Kidney capillary endothelial cell (primary cell): Measurements from ENCODE around the gene RBFOX2.

ENCODE experiments used
- DNase-seq: peaks from one replicate; pipeline ENCODE4 v3.0.0-alpha.2; 2018; ENCODE audit warnings: low spot score

RBFOX2 gene

DNA sequence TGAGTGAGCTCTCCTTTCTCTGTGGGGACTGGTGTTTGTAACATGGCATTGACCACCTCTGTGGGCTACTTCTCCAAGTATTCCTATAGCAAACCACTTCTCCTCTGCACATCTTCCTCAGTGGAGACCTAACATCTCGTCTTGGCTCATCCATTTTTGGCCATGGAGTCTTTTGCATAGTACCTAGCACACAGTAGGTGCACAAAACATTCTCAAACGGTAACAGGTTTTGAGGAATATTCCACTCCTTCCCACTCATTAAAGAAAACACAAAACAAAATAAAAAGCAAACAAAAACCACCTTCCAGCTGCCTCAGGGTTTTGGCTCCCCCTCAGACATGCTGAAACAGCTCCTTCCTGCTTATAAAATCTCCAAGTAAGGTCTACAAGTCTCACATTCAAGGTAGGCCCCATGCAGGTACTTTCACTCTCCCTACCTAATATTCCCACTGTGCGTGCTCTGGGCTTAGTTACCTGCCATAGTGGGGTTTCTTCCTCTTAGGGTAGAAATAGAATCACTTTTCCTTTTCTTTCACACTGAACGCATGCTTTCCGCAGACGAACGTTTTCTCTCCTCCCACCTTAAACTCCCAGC lies 132.4 kb downstream of the RBFOX2 start:
- no peak for DNase-seq

DNA sequence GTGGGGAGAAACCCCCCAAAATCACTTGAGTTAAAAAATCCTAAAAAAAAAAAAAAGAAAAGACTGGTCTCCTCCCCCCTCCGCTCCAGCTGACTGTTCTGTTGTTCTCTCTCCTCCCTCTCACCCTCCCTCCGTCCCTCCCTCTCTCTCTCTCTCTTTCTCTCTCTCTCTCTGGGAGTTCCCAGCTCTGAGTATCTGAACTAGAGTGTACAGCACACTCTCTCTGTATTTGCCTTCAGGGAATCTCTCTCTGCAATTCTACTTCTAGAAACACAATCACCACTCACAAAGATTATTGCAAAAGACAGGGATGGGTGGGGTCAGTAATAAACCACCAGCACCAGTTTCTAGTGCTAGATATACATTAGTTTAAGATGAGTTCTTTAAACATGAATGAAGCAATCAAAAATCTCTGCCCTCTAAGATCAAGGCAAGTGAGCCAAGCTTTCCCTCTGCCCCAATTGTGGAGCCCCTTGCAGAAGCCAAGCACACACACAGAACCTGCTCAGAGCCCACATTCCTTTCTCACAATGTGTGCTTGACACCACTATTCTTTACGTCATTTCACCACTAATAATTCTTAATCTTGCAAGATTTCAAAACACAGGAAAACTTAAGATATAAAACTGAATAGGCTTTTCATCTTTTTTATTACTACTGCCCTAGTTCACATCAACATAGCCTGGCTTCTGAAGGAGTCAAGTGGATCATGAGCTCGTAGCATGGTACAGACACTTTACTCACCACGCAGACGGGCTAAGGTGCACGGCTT lies 133.5 kb downstream of the RBFOX2 start:
- DNase-seq = no peak

DNA sequence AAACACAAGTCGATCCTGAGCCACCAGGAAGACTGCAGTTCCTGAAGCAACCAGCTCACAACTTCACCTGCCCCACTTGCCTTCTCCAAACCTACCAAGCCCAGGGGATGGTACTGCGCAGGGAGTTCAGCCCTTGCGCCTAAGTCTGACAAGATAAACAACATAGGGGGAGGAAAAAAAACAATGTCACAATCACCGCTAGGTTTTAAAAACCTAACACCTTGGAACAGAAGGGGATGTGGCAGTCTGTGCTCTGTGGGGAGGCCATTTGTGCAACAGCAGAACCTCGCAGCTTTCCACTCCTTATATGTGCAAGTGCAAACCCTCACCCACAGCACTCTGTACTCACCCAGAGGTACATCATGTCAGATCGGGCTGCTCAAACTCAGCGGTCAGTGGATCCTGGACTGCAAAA lies 134.2 kb downstream of the RBFOX2 start:
- DNase-seq = no peak

DNA sequence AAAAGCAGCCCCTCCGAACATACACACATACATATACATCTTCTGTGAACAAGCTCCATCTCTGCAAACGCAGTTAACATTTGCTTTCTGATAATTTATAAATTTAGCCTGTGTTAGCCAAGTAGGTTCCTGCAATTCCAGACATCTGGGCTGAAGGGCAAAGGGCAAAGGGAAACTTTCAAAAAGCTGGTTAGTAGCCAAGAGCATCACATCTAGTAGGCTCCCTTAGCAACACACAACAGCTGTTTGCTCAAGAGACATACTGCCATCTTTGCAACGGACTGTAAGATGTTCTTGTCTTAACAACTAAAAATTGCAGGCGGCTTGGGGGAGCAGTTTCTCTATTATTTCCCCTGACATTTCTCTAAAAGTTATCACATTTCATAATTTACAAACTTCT lies 134.9 kb downstream of the RBFOX2 start:
- no peak for DNase-seq

DNA sequence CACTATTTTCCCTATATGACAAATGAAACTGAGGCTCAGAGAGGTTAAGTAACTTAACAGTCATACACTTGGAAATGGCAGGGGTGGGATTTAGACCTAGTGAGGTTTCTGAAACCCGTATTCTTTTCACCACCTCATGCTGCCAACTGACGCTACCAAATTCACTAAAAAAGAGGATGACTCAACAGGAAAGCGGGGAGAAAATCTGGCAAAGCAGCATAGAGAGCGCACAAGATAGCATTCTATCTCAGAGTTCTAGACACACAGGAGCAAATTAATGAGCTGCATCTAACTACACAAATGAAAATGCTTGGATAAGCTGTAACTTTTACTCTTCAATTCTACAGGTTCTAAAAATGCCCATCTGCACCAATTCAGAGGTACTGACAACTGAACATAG lies 136.4 kb downstream of the RBFOX2 start:
- no peak for DNase-seq

DNA sequence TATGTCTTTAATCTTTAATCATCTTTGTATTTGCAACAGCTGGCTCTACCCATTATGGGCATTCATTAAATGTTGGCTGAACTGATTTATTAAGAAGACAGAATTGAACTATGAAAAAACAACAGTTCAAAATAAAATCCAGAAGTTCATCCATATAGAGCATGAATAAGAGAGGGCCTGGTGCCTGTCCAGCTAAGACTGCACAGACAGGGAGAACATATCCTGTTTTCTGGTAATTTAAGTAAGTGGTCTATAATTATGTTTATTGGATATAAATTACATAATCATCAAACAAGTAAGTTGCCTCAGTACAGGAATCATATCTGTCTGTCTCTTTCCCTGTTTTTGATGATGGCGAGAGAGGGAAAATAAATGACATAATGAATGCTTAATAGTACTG lies 137.2 kb downstream of the RBFOX2 start:
- no peak for DNase-seq

DNA sequence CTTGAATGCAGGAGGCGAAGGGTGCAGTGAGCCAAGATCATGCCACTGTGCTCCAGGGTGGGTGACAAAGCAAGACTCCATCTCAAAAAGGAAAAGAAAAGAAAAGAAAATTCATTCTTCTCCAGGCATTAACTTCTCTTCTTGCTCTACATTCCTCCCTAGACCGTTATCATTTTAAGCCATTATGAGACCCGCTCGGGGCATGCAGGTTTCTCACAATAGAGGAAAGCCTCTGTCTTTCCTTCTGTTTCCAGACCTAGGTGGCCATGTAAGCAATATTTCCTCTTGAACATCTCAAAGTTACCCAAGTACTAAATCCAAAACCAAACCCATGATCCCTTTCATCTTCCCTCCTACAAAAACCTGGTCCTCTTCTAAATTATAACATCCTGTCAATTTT lies 139.6 kb downstream of the RBFOX2 start:
- no peak for DNase-seq

DNA sequence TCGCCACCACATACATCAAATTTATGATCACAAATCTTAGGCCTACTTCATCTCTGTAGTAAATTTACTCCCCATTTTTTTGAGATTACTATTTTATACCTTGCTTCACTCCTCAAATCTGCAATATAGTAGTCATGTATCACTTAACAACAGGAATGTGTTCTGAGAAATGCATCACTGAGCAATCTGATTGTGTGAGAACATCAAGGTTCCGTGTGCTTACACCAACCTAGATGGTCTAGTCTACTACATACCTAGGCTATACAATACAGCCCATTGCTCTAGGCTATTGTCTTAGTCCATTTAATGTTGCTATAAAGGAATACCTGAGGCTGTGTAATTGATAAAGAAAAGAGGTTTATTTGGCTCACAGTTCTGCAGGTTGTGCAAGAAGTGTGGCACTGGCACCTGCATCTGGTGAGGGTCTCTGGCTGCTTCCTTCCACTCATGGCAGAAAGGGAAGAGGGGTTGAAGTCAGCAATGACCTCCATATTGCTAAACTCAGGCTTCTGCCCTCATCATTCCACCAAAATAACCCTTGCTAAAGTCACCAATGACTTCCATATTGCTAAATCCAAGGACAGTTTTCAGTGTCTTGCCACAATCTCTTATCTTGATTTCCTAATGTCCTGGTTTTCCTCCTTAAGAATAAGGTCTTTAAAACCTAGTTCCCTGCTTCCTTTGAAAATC lies 140.3 kb downstream of the RBFOX2 start:
- DNase-seq = no peak

DNA sequence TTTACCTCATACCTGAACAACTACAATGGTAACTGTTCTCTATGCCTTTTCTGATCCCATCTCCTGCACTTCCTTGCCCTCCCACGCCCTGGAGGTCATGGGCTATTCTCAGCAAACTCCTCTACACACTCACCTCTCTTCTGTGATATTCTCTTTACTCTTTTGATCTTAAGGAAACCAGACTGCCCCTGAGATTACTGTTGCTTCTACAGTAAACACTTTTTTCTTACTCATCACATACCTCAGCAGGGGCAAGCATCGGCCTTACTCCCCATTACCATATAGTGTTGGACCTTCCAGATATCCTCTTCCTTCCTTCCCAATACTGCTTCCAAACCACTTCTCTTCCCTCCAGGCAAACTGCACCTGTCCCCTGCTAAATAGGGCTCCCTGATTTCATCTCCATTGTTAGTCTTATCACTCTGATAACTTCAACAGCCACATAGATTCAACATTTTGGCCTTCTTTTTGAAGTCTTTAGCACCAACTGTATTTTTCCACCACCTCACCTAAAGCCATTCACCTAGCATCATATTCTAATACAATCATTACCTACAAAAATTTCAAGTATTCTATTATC lies 141.2 kb downstream of the RBFOX2 start:
- no peak for DNase-seq

DNA sequence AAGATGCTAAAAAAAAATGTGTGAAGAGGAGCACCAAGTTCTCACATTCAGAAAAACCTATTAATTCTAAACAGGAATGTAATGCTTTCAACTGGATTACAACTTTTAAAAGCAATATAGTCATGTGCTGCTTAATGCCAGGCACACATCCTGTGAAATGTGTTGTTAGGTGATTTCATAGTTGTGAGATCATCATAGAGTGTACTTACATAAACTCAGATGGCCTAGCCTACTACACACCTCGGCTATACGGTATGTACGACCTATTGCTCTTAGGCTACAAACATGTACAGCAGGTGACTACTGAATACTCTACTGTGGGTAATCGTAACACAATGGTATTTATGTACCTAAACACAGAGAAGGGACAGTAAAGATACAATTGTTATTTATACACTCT lies 142.3 kb downstream of the RBFOX2 start:
- no peak for DNase-seq

DNA sequence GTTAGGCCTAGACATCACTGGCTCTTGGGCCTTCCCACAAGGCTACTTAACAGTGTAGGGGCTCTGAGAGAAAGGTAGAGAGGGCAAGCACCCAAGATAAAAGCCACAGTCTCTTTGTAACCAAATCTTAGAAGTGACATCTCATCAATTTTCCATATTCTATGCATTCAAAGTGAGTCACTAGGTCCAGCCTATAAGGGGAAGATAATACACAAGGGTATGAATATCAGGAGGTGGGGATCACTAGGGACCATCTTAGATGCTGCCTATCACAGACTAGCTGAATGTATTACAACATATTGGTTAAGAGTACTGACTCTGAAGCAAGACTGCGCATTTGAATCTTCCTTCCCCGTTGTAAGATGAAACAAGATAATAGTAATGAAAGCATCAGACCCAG lies 144.1 kb downstream of the RBFOX2 start:
- no peak for DNase-seq

DNA sequence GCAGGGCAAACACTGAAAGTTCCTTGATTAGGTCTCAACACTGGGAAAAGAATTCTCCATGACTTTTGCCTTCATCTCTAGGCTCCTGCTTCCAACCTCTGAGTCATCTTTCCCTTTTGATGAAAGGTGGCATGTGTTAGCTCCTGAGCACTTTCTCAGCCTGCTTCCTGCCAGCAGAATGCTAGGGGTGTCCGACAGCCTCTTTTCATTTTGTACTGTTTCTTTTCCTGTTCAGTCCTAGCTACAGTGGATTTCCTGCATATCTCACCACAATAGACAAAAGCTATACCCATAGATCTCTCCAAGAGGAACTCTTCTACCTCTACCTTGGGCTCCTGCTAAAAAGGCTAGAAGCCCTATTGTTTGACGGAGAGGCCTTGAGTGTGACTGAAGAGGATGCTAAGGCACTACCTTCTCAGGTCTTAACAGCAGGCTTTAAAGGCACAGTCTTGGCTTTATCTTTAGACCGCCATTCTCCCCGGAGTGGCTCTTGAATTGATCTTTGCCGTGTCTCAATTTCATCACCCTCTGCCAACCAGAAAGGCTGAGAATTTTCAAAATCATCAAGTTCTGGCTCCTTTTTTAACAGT lies 145.5 kb downstream of the RBFOX2 start:
- peak; percentile 78 for DNase-seq

DNA sequence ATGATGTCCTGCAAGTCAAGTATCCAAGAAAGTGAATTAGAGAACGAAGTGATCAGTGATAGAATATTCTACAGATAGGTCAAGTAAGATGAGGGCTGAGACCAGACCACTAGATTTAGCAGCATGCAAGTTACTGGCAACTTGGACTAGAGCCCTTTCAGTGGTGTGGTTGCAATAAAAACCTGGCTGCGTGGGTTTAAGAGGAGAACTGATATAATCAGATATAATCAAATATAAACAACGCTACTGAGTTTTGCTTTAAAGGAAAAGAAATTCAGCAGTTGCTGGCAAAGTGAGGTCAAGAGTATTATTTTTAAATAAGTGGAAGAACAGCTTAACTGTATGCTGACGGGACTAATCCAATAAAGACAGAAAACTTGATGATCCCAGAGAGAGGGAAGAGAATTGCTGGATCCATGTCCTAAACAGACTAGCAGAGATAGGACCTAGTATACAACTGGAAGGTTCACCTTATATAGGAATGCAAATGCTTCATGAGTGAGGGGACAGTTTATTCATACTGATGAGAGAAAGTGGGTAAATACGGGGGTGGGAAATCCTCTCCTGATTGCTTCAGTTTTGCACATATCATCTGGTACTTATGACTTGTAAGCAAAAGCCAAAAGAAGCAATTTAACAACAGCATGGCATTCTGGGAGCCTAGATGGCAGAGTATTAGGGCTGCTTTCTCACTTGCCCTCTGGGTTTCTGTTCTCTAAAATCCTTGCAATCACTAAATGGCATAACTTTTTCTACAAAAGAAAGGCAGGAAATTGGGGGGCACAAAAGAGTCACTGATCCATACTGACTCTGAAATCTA lies 146.2 kb downstream of the RBFOX2 start:
- no peak for DNase-seq

DNA sequence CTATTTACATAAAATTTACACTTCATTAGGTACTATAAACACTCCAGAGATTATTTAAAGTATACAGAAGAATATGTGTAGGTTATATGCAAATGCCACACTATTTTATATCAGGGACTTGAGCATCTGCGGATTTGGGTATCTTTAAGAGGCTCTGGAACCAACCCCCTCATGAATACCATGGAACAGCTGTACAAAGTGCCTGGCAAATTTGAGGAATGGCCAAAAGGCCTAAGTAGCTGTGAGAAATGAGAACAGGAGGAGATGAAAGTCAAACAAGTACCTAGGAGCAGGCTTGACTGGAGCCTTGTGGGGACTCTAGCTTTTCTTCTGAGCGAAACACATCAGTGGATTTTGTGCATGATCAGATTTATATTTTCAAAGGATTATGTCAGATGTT lies 149.3 kb downstream of the RBFOX2 start:
- no peak for DNase-seq

DNA sequence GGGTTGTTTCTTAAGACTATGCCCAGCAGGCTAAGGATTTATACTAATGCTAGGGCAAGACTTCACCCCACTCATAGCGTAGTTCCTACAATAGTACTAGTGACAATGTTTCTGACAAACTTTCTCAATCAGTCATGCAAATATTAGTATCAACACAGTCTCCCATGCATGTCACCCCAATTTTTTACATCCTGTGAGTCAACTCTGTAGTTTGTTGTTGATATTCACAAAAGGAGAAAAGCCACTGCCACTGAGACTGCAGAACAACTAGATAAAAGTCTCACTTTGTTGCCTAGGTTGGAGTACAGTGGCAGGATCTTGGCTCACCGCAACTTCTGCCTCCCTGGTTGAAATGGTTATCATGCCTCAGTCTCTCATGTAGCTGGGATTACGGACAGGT lies 155.2 kb downstream of the RBFOX2 start:
- DNase-seq = no peak

DNA sequence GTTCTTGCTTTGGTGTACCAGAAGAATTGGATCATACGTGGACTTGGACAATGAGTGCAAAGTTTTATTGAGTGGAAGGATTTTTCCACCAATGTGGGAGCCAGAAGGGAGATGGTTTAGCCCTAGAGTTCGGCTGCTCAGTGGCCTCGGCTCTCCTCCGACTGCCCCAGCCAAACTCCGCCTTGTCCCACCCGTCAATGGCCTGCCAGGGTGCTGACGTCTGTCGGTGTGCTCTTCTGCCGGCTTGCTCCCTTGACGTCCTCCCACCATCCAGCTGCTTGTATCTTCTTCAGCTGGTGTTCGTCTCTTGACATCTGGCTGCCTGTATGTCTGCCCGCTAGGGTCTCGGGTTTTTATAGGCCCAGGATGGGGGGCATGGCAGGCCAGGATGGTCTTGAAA lies 156.2 kb downstream of the RBFOX2 start:
- no peak for DNase-seq

DNA sequence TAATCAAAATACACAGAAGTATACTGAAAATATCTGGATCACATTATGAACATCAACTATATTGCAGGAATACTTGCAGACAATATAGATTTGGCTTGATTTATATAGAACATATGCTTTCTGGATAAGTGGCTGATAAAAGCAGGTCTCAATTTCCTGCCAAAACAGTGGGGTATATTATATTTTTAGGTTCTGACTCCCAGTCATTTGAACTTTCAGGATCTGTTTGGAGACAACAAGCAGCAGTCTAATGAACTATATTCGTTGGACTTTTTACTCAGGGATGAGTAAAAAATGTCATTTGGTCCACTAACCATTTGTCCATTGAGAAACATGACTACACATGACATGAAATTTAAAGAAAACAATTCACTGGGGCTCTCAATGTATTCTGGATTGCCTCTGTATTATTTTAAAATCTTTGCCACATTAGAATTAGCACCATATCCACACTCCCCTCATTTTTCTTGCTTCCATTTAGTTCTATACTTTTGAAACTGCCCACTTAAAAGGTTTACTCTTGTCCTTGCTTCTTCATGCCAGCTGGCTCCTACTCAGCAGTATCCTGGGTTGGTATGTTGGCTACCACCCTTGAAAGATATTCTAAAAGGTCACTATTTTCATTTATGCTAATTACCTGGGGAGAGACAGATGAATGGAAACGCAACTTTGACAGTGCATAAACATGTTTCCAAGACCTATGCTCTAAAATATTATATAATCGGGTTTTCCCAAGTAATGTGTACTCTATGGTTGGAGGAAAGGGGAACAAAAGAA lies 157.9 kb downstream of the RBFOX2 start:
- DNase-seq = no peak

DNA sequence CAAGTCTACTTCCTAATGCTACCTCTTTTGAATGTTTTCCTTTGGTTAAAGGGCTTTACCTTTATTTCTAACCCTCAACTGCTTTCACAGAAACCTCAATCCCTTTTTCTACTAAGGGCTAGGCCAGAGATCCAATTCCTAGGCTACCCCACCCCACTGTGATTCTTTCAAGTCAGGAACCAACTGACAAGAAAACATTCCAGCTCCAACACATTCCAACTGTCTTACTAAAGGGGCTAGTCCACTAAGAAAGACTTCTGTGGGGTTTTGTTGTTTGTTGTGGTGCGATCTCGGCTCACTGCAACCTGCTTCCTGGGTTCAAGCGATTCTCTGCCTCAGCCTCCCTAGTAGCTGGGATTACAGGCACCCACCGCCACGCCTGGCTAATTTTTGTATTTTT lies 159.7 kb downstream of the RBFOX2 start:
- no peak for DNase-seq

DNA sequence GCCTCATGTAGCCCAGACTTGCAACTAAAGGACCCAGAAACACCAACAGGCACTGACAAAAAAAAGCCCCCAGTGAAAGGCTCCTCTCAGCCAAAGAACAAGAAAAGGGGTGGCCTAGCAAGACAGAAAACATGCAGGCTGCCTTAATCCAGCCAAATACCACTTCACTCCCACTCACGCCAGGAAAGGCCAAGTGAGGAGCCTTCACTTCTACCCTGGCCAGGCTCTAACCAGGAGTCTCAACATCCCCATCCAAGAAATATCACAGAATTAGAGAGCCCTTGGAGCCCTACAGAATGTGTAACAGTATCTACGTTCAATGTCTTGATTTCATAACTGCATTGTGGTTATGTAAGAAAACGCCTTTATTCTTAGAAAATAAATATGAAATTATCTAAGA lies 162.0 kb downstream of the RBFOX2 start:
- DNase-seq = no peak

DNA sequence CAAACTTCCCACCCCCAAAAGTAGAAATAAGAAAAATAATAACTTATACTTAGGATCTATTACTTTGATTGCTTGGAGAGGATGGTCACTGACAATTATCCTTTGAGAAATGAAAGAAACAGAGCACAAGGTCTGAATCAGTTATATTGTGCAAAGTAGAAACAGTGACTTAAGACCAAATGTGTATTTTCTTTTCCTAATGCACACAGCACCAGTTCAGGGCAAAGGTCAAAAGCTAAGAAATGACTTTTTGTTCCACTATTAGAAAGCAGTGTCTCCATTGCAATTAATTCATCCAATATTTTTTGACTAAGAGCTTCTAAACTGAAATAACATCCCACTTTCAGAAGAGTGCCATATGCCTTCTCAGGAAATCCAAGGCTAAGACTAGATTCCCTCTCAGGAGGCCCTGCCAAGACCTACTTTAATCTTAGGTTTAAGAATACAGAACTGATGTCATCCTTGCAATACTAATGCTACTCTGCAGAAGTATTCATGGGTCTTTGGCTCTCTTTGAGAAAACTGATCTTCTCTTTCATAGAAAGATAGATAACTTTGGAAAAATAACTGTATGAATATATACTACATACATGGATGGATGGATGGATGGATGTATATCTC lies 164.0 kb downstream of the RBFOX2 start:
- DNase-seq = no peak

DNA sequence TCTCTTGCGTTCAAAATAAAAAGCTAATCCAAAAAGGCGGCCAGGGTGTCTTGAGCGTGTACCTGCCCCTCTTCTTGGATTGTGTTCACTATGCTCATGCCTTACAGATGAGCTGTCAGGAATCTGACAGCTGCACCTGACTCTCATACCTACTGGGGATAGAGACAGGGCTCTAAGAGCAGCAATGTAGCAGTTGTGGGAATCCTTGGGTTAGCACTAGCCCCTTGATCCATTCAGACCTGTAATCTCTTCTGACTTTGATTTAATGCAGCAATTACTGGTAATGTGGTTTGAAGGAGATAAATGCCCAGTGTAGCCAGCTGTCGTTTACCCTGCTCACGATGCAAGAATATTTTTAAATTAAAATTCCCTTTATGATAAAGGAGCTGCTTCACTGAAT lies 165.2 kb downstream of the RBFOX2 start:
- no peak for DNase-seq
